ENCODE results near the gene PTPN13.

Gene PTPN13

DNA sequence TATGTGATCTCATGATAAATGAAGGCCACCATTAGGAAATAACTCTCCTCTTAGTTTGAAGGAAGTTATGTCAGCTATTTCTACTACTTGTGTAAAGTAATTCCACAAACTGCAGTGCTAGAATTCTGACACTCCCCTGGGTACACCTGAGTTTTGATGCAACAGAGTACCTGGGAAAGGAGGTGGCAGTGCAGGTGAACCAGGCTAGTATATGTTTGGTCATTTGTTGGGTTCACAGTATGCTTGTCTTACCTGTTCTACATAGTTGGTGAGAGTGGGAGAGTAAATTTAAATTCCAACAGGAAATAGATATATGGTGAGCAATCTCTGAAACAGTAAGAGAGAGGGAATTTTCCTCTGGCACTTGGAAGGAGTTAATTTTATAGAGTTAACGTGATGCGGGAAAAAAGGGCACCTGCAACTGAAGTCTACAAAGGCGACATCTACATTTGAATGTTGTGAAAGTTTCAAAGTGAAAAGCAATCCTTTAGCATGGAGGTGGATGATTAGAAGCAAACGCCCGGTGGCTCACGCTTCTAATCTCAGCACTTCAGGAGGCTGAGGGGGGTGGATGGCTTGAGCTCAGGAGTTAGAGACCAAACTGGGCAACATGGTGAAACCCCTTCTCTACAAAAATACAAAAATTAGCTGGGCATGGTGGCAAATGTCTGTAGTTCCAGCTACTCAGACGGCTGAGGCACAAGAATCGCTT lies 263.4 kb downstream of the PTPN13 start:
- DNase-seq (ENCODE audit: low read depth in 2 of 2): no peak
